Right lobe of liver (tissue), 4 donors: Measurements from ENCODE around the gene PDCD1.

Source experiments
- CTCF ChIP-seq, 4 donors: fragments of 200-600 bp in 3 of 4; fragments of 450-650 bp in 1 of 4; IDR thresholded peaks; one replicate each; pipeline versions ENCODE4 v1.5.1 to v1.8.0; 2016 to 2022; ENCODE audit warnings: antibody characterized with exemption in 4 of 4, mild to moderate bottlenecking in 2 of 4
- POLR2A ChIP-seq: fragments of 450-650 bp; IDR thresholded peaks from one replicate; pipeline ENCODE4 v1.6.1; 2017; ENCODE audit warnings: antibody characterized with exemption, mild to moderate bottlenecking
- donor health status: DM: no; HTN: no; CAD: no.
- donor health status: DM: no; HTN: no; CAD: no.
- donor health status: DM: no; HTN: yes; CAD: no.

- TF ChIP-seq CTCF (IDR thresholded peaks at IDR 0.05) (no peak), POLR2A (no peak)
Observed at GRCh38 chr2:241884951-241885290, 26.2 kb upstream of the PDCD1 start.
